OCI-LY7 (cell line): Measurements from ENCODE around the gene GRHL1. TPM values are rescaled to one million over a fixed set of nuclear protein-coding genes. Genes with fewer than 3 reads are reported as not detected.
A peak's percentile ranks its signal among the peaks of the same experiment; 100 is the strongest.

Experiments
- BruUV-seq: library from RNA; stranded (reverse); fragments of 400-500 nt; replicated peaks from 2 replicates; lab custom pipeline; 2021; lab: Mats Ljungman, UMichigan
- CTCF ChIA-PET: fragments of 300-600 bp; sonication (Branson Sonifier 250); formaldehyde crosslinking; loops from one replicate; lab custom pipeline; 2022; ENCODE audit warnings: antibody characterized with exemption; ENCODE audit not compliant: unreplicated experiment; lab: Charles Lee
- POLR2A ChIA-PET: fragments of 300-600 bp; sonication (Branson Sonifier 250); formaldehyde crosslinking; loops from one replicate; lab custom pipeline; 2022; ENCODE audit warnings: antibody characterized with exemption; lab: Charles Lee
- DNase-seq: peaks from one replicate; pipeline ENCODE4 v3.0.0-alpha.2; 2015; ENCODE audit warnings: low spot score
- H2AFZ ChIP-seq: fragments of 200-600 bp; sonication (generic), shearing (Covaris generic); 2 replicates; pipeline ENCODE4 v1.6.1; 2014; ENCODE audit warnings: mild to moderate bottlenecking, antibody characterized with exemption, low read length, moderate library complexity
- H3K27ac ChIP-seq: fragments of 200-600 bp; sonication (generic); 2 replicates; pipeline ENCODE4 v1.5.1; 2014; ENCODE audit warnings: mixed run types, low read depth, mild to moderate bottlenecking, moderate library complexity, low read length, inconsistent platforms; ENCODE audit not compliant: poor library complexity, severe bottlenecking
- H3K36me3 ChIP-seq: fragments of 200-600 bp; sonication (generic); 2 replicates; pipeline ENCODE4 v1.6.1; 2014; ENCODE audit warnings: mild to moderate bottlenecking, antibody characterized with exemption, low read length, moderate library complexity, mixed read lengths; ENCODE audit not compliant: insufficient read depth
- H3K4me1 ChIP-seq: fragments of 200-600 bp; sonication (generic); 2 replicates; pipeline ENCODE4 v1.5.1; 2014; ENCODE audit warnings: mild to moderate bottlenecking, low read length; ENCODE audit not compliant: insufficient read depth, poor library complexity, severe bottlenecking
- H3K4me2 ChIP-seq: fragments of 200-600 bp; sonication (generic); 2 replicates; pipeline ENCODE4 v1.6.1; 2014; ENCODE audit warnings: mild to moderate bottlenecking, low read length
- H3K4me3 ChIP-seq: fragments of 200-600 bp; sonication (generic); 2 replicates; pipeline ENCODE4 v1.5.1; 2014; ENCODE audit warnings: mild to moderate bottlenecking, low read depth, low read length; ENCODE audit not compliant: poor library complexity, severe bottlenecking
- H3K79me2 ChIP-seq: fragments of 200-600 bp; sonication (generic); 2 replicates; pipeline ENCODE4 v1.6.1; 2016; ENCODE audit warnings: low read depth, mild to moderate bottlenecking, low read length, moderate library complexity, mixed read lengths; ENCODE audit not compliant: insufficient read depth
- H3K9me2 ChIP-seq: fragments of 200-600 bp; sonication (generic); 2 replicates; pipeline ENCODE4 v1.6.1; 2016; ENCODE audit warnings: mild to moderate bottlenecking, low read length, mixed read lengths; ENCODE audit not compliant: insufficient read depth
- H3K9me3 ChIP-seq: fragments of 200-600 bp; sonication (generic); 2 replicates; pipeline ENCODE4 v1.6.1; 2014; ENCODE audit warnings: mild to moderate bottlenecking, mixed run types, low read length, mixed read lengths
- H4K20me1 ChIP-seq: fragments of 200-600 bp; sonication (generic); 2 replicates; pipeline ENCODE4 v1.6.1; 2014; ENCODE audit warnings: mild to moderate bottlenecking, antibody characterized with exemption, low read length, moderate library complexity, mixed read lengths; ENCODE audit not compliant: insufficient read depth
- EZH2phosphoT487 ChIP-seq: fragments of 200-600 bp; sonication (generic); IDR thresholded peaks from 2 replicates; pipeline ENCODE4 v1.6.1; 2018; ENCODE audit warnings: low read depth, borderline replicate concordance, mild to moderate bottlenecking, mixed run types, antibody characterized with exemption, low read length, moderate library complexity, mixed read lengths
- intact Hi-C: fragments of 100-400 bp; cut with micrococcal nuclease; formaldehyde crosslinking; loops from one replicate; pipeline ENCODE4 v1.10.0; 2022; ENCODE audit not compliant: unreplicated experiment
- total RNA-seq, 2 experiments: library from RNA; depleted of rRNA in 1 of 2; stranded (reverse); fragments of >200 nt in 1 of 2; shearing (Covaris generic) in 1 of 2; gene quantifications; 2 replicates each; pipeline ENCODE4 v1.2.3, GENCODE V29; 2014 to 2022
- TF ChIP-seq, protein P1 (sequence below): fragments of 200-600 bp; sonication (generic); conservative IDR thresholded peaks from 2 replicates; pipeline ENCODE4 v1.5.1; 2014; ENCODE audit warnings: mild to moderate bottlenecking, antibody characterized with exemption, low read length, moderate library complexity, mixed read lengths

GRHL1 gene
- total RNA-seq, 2 experiments from 2014 or later = 0.19 to 2.5 TPM

DNA sequence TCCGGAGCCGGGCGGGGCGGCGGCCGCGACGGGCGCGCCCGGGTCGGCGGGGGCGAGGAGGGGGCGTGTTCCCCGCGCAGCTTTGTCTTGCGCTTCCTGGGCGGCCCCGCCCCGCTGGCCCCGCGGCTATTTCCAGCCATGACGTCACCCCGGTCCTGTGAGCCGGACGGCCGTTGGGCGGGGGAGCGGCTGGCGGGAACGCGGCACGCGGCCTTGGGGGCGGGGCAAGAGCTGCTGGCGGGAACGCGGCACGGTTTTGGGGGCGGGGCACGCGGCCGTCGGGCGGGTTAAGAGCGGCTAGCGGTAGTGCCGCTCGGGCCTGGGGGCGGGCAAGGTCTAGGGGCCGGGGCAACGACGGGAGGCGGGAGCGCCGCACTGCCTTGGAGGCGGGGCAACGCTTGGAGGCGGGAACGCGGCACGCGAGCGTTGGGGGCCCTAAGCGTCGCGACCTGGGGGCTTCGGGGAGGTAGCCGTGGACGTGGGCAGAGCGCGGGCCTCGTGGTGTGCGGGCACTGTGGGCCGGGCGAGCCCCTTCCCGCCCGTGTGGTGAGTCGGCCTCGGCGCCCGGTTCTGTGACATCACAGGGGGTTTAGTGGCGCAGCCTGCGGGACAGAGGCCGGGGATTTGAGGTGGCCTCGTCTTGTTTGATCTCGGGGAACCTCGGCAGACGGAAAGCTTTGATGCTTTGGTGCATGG, 92.6 kb downstream of the GRHL1 start:
- Histone ChIP-seq H3K27ac (peak overlapping the region; percentile 59), H3K4me3 (peak overlapping the region; percentile 64), H2AFZ (no peak overlapping the region; the same call in 1 of the 2 replicates), H4K20me1 (no peaks in the 10 kb centered on the region), H3K36me3 (0 out of 2 replicates have a peak, but pooled peaks cover 7% of the 10 kb centered on the region), H3K9me3 (no peaks in the 10 kb centered on the region), H3K4me2 (peak overlapping the region; percentile 55), H3K9me2 (no peaks in the 10 kb centered on the region), H3K4me1 (peaks cover 8% of the 10 kb centered on the region), H3K79me2 (no peaks in the 10 kb centered on the region; the same call in 1 of the 2 replicates)
- CTCF ChIA-PET = interaction anchor here (1.0 kb wide), 1 partner anchor 58 kb away, joined by 3 read pairs; no protein-coding TSS in a partner anchor
- POLR2A ChIA-PET = interaction anchor here (0.6 to 1.0 kb wide), 3 partner anchors 13 to 250 kb away, joined by 3 to 10 read pairs (median 5); no protein-coding TSS in a partner anchor
- intact Hi-C loops = loop anchor here (1.0 to 10.0 kb wide), 5 partner anchors 76 to 489 kb away; partner anchors contain the start of genes ADAM17, GRHL1, ODC1 and YWHAQ
- peak; percentile 93 for DNase-seq
- TF ChIP-seq, protein P1, sequence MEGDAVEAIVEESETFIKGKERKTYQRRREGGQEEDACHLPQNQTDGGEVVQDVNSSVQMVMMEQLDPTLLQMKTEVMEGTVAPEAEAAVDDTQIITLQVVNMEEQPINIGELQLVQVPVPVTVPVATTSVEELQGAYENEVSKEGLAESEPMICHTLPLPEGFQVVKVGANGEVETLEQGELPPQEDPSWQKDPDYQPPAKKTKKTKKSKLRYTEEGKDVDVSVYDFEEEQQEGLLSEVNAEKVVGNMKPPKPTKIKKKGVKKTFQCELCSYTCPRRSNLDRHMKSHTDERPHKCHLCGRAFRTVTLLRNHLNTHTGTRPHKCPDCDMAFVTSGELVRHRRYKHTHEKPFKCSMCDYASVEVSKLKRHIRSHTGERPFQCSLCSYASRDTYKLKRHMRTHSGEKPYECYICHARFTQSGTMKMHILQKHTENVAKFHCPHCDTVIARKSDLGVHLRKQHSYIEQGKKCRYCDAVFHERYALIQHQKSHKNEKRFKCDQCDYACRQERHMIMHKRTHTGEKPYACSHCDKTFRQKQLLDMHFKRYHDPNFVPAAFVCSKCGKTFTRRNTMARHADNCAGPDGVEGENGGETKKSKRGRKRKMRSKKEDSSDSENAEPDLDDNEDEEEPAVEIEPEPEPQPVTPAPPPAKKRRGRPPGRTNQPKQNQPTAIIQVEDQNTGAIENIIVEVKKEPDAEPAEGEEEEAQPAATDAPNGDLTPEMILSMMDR = no peak
- no peak for TF ChIP-seq EZH2phosphoT487
- no TSS peak for BruUV-seq

DNA sequence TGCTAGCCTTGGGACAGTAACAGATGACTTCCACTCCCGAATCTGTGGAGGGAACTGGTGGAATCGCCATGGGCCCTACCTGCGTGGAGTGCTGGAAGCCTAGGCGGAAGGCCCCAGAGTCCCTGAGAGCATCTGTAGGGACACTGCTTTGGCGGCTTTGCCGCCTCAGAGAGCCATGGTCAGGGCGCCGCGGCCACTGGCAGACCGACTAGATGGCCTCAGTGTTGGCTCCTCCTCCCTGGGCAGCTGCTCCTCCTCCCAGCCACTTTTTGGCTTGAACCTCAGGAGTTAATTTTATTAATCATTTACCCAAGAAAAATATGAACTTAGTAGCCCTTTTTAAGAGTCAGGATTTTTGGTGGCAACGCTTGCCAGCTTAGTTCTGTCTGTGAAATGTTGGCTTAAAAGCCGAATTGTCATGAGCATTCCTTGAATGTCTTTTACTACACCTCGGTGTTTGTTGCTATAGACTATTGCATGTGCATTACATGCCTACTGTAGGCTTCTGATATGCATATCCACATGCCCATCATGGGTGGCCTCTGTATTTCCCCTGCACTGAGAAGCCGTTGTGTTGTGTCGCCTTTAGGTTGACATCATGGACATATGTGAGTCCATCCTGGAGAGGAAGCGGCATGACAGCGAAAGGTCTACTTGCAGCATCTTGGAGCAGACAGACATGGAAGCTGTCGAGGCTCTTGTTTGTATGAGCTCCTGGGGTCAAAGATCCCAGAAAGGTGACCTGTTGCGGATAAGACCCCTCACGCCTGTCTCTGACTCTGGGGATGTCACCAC, 94.3 kb downstream of the GRHL1 start:
- Histone ChIP-seq H3K36me3 (peaks cover 12% of the 10 kb centered on the region; the same call in 1 of the 2 replicates), H4K20me1 (no peaks in the 10 kb centered on the region), H3K4me3 (no peak overlapping the region), H3K4me1 (peaks cover 8% of the 10 kb centered on the region), H3K9me3 (no peaks in the 10 kb centered on the region), H3K4me2 (no peak overlapping the region), H3K27ac (no peak overlapping the region), H3K9me2 (no peaks in the 10 kb centered on the region), H2AFZ (no peak overlapping the region), H3K79me2 (no peaks in the 10 kb centered on the region; the same call in 1 of the 2 replicates)
- BruUV-seq = no TSS peak
- CTCF ChIA-PET = no interaction called here
- POLR2A ChIA-PET = no interaction called here
- TF ChIP-seq EZH2phosphoT487 = no peak
- TF ChIP-seq, protein P1 = no peak
- no peak for DNase-seq
- intact Hi-C loops = loop anchor here (10.0 kb wide), 2 partner anchors 399 to 491 kb away; partner anchors contain the start of genes ADAM17 and ODC1
